HepG2 (cell line): ENCODE measurements around the gene NCOA4.
"Not testable (repeated sequence)": the region's sequence is repeated elsewhere in the genome, so short reads cannot be mapped to it uniquely, and the experiment has no call there.

Source experiments
- BHLHE40 ChIP-seq: IDR thresholded peaks from 2 replicates; pipeline ENCODE4 v1.6.1; 2011; ENCODE audit warnings: low read length, improper control_type of control experiment
- CEBPZ ChIP-seq: IDR thresholded peaks from 2 replicates; pipeline ENCODE4 v1.6.1; 2012; ENCODE audit warnings: low read length, improper control_type of control experiment
- CTCF ChIP-seq: sonication (generic); formaldehyde crosslinking; IDR thresholded peaks from 2 replicates; pipeline ENCODE4 v1.5.0; 2020; ENCODE audit warnings: mild to moderate bottlenecking, missing genetic modification reagents, moderate library complexity
- EHMT2 ChIP-seq: fragments of 200-600 bp; sonication (generic); IDR thresholded peaks from 2 replicates; pipeline ENCODE4 v1.7.0; 2017; ENCODE audit warnings: antibody characterized with exemption, low read depth, low read length, borderline replicate concordance
- EZH2 ChIP-seq: conservative IDR thresholded peaks from 2 replicates; pipeline ENCODE4 v1.6.1; 2012; ENCODE audit warnings: mild to moderate bottlenecking, low read depth, low read length, moderate library complexity
- JUND ChIP-seq: sonication (generic); formaldehyde crosslinking; IDR thresholded peaks from 2 replicates; pipeline ENCODE4 v1.8.0; 2022; ENCODE audit warnings: mild to moderate bottlenecking, missing genetic modification reagents
- POLR2A ChIP-seq, 2 experiments: IDR thresholded peaks; 2 replicates each; pipeline ENCODE4 v1.6.1; 2011; ENCODE audit warnings: low read depth in 2 of 2, low read length in 2 of 2, mild to moderate bottlenecking in 1 of 2, moderate library complexity in 1 of 2; ENCODE audit not compliant: insufficient read depth in 1 of 2
- RAD51 ChIP-seq: fragments of 450-650 bp; IDR thresholded peaks from 2 replicates; pipeline ENCODE4 v1.6.1; 2016; ENCODE audit warnings: borderline replicate concordance
- SMAD1 ChIP-seq: sonication (generic); formaldehyde crosslinking; IDR thresholded peaks from 2 replicates; pipeline ENCODE4 v1.4.0; 2020; ENCODE audit warnings: missing genetic modification reagents, low read depth, mild to moderate bottlenecking, borderline replicate concordance
- SUZ12 ChIP-seq: fragments of 150-350 bp; IDR thresholded peaks from 2 replicates; pipeline ENCODE4 v1.6.1; 2014; ENCODE audit warnings: low read depth, low read length
- TFDP1 ChIP-seq: IDR thresholded peaks from 2 replicates; pipeline ENCODE4 v1.6.1; 2016; ENCODE audit warnings: missing compliant biosample characterization, missing genetic modification reagents, borderline replicate concordance
- TOPORS ChIP-seq: sonication (generic); formaldehyde crosslinking; IDR thresholded peaks from 2 replicates; pipeline ENCODE4 v1.8.0; 2023; ENCODE audit warnings: mild to moderate bottlenecking, missing genetic modification reagents
- ZSCAN20 ChIP-seq: sonication (generic); formaldehyde crosslinking; IDR thresholded peaks from 2 replicates; pipeline ENCODE4 v1.4.0; 2020; ENCODE audit warnings: missing genetic modification reagents, mild to moderate bottlenecking, borderline replicate concordance

DNA sequence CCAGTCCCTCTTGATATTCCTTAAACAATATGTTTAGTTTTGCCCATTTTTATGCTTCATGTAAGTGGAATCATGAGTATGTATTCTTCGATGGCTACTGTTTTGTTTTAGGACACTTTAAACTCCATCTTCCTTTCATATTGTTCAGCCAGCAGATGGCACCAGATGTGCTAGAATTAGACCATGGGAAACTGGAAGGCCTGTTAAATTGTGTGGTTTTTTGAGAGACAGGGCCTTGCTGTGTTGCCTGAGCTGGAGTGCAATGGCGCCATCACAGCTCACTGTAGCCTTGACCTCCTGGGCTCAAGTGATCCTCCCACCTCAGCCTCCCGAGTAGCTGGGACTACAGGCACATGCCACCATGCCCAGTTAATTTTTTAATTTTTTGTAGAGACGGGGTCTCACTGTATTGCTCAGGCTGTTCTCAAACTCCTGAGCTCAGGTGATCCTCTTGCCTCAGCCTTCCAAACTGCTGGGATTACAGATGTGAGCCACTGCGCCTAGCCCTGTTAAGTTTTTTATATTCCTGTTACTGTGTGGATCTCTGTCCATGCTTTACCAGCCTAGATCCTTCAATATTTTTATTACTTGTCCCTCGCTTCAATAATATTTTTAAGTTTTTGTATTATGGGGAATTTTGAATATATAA is 46.8 kb downstream of the NCOA4 start:
- not testable (repeated sequence) for TF ChIP-seq EZH2; TFDP1 (CRISPR knock-in tag); POLR2A (IDR thresholded peaks at IDR 0.05; ENCODE audit: insufficient read depth in 1 of 2, low read depth in 2 of 2, low read length in 2 of 2); TOPORS (CRISPR knock-in tag); SMAD1; ZSCAN20; CEBPZ; SUZ12; JUND (CRISPR knock-in tag); RAD51; EHMT2; BHLHE40
- TF ChIP-seq CTCF (CRISPR knock-in tag) = peak; percentile 73
